ENCODE data around the gene PDZRN3. TPM values are rescaled to one million over a fixed set of nuclear protein-coding genes. Genes with fewer than 3 reads are reported as not detected.

The PDZRN3 gene
- total RNA-seq, 2 donors from 2014 or later: not detected

GRCh38 chr3:73332558-73332957 lies 292.2 kb downstream of the PDZRN3 start:
- no peak for ATAC-seq
- H3K36me3 Mint-ChIP-seq: no peaks in the 10 kb centered on the region

More at GRCh38 chr3:73332558-73332957, 292.2 kb downstream of the PDZRN3 start:
- H3K27me3 Mint-ChIP-seq: no peaks in the 10 kb centered on the region
- H3K9me3 Mint-ChIP-seq: peaks cover 7% of the 10 kb centered on the region
- H3K4me1 Mint-ChIP-seq (ENCODE audit: low read depth in 2 of 2): no peaks in the 10 kb centered on the region
- no peak overlapping the region for H3K27ac Mint-ChIP-seq
- no peak for DNase-seq (ENCODE audit: low spot score)
- H3K4me3 Mint-ChIP-seq: no peak overlapping the region

Data from natural killer cell treated with Interleukin-12 subunit alpha and Interleukin-12 subunit beta and Interleukin-15 and Interleukin-18, amount 100 ng/mL, for 72 hours (primary cell).